Pancreas (tissue), 10 donors: Measurements from ENCODE around the gene DENND1A. TPM values are rescaled to one million over a fixed set of nuclear protein-coding genes. Genes with fewer than 3 reads are reported as not detected.

Experiments used
- ATAC-seq, 4 donors: fragments of 200-7000 bp; cut with Tn5 transposase; one replicate each; pipeline versions ENCODE4 v1.8.0 to v1.9.1; 2020; ENCODE audit warnings: mild to moderate bottlenecking in 4 of 4, moderate library complexity in 4 of 4
- DNase-seq, 6 donors: peaks; one replicate each; pipeline ENCODE4 v3.0.0-alpha.2; 2020
- FAIRE-seq: peaks from 2 replicates; lab custom pipeline; 2012; peaks lifted over from hg19 to GRCh38; lab: Jason Lieb, UNC
- H3K27ac ChIP-seq, 4 donors: fragments of 200-600 bp; sonication (generic); 1 replicate in 3 of 4; 2 replicates in 1 of 4; pipeline versions ENCODE4 v1.5.0 to v1.8.0; 2020
- H3K27me3 ChIP-seq, 4 donors: fragments of 200-600 bp; one replicate each; pipeline ENCODE4 v1.8.0; 2021
- H3K36me3 ChIP-seq, 3 donors: fragments of 200-600 bp; sonication (generic) in 1 of 3; one replicate each; pipeline versions ENCODE4 v1.5.0 to v1.8.0; 2020 to 2021
- H3K4me1 ChIP-seq, 3 donors: fragments of 200-600 bp; one replicate each; pipeline ENCODE4 v1.8.0; 2021
- H3K4me3 ChIP-seq, 4 donors: fragments of 200-600 bp; sonication (generic) in 2 of 4; one replicate each; pipeline versions ENCODE4 v1.5.0 to v1.8.0; 2020 to 2021
- H3K9me3 ChIP-seq, 4 donors: fragments of 200-600 bp; one replicate each; pipeline ENCODE4 v1.8.0; 2021
- WGBS, 2 donors: extraction: QIAGEN DNeasy Blood & Tissue Kit; methylation state at CpG; one replicate each; pipeline ENCODE4 v1.1.7; 2013; 5-methylcytosine and 5-hydroxymethylcytosine counted together
- intact Hi-C, 3 donors: fragments of 100-400 bp; cut with DNase I; formaldehyde crosslinking; loops; one replicate each; pipeline versions ENCODE4 v1.11.1 to v1.14.2; 2022
- polyA plus RNA-seq, 2 donors: library from polyadenylated mRNA; stranded (reverse); fragments of 200-250 nt; gene quantifications; one replicate each; pipeline ENCODE4 v1.2.3, GENCODE V29; 2013
- total RNA-seq, 6 donors: library from RNA; stranded (reverse); fragmentation: NEBNext Ultra II Directional in 4 of 6; extraction: Animal tissue kit (Norgen Biotek cat#: 25700) in 4 of 6; gene quantifications; one replicate each; pipeline versions ENCODE4 v1.2.1 to v1.2.4, GENCODE V29; 2021 to 2023
- TF ChIP-seq, protein P1 (sequence below), 4 donors: fragments of 200-600 bp; sonication (generic) in 3 of 4; IDR thresholded peaks; one replicate each; pipeline versions ENCODE4 v1.5.0 to v1.8.0; 2021; ENCODE audit warnings: antibody characterized with exemption in 4 of 4
- donor health status: healthy with polysubstance abuse.
- donor health status: DM: no; HTN: no; CAD: no; lungs with moderate emphysema.
- donor health status: DM: no; HTN: no; CAD: no.
- donor health status: control.
- donor health status: control.
- donor health status: Bipolar disorder and iron deficiency.
- donor health status: DM: yes; HTN: yes; CAD: no.
- donor health status: DM: no; HTN: no; CAD: no.
- donor health status: DM: no; HTN: no; CAD: no.
- donor health status: DM: yes; HTN: yes; CAD: no.

DENND1A gene
- total and polyA plus RNA-seq, 8 donors = 4.5 to 8.3 (median 5.6) TPM

DNA sequence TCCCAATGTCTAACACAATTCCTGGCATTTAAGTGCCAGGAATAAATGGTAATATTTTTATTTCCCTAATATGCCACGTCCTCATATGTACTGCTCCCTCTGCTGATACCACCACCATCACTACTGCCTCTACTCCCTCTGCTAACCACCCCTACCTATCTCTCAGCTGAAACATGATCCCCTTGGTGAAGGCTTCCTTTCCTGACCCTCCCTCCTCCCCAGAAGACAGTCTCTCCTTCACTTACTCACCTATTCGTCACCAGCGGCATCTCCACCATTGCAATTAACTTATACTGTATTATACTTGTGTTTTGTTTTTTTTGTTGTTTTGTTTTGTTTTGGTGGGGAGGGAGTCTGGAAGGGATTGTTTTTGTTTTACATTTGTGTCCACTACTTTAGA, 4.8 kb downstream of the DENND1A start:
- Histone ChIP-seq H3K27ac (no peak overlapping the region), H3K27me3 (no peaks in the 10 kb centered on the region), H3K4me1 (peaks cover 6 to 19% (median 10%) of the 10 kb centered on the region in 3 donors), H3K4me3 (no peak overlapping the region), H3K36me3 (no peaks in the 10 kb centered on the region), H3K9me3 (no peaks in the 10 kb centered on the region)
- DNase-seq (no peak), ATAC-seq (no peak), FAIRE-seq (no peak)
- intact Hi-C loops = no loop called here
- TF ChIP-seq, protein P1, sequence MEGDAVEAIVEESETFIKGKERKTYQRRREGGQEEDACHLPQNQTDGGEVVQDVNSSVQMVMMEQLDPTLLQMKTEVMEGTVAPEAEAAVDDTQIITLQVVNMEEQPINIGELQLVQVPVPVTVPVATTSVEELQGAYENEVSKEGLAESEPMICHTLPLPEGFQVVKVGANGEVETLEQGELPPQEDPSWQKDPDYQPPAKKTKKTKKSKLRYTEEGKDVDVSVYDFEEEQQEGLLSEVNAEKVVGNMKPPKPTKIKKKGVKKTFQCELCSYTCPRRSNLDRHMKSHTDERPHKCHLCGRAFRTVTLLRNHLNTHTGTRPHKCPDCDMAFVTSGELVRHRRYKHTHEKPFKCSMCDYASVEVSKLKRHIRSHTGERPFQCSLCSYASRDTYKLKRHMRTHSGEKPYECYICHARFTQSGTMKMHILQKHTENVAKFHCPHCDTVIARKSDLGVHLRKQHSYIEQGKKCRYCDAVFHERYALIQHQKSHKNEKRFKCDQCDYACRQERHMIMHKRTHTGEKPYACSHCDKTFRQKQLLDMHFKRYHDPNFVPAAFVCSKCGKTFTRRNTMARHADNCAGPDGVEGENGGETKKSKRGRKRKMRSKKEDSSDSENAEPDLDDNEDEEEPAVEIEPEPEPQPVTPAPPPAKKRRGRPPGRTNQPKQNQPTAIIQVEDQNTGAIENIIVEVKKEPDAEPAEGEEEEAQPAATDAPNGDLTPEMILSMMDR (IDR thresholded peaks at IDR 0.05) = no peak
- 95 to 96% methylated on average over 3 of the region's 3 CpGs for WGBS, 2 donors

GRCh38 chr9:123924727-123925126, 5.2 kb downstream of the DENND1A start:
- H3K4me3 ChIP-seq = no peak overlapping the region
- TF ChIP-seq, protein P1 (IDR thresholded peaks at IDR 0.05) = no peak
- FAIRE-seq (no peak), DNase-seq (no peak), ATAC-seq (no peak)
- H3K9me3 ChIP-seq = no peaks in the 10 kb centered on the region
- peaks cover 6 to 19% (median 10%) of the 10 kb centered on the region in 3 donors for H3K4me1 ChIP-seq
- intact Hi-C loops = no loop called here
- 94% methylated on average over 5 of the region's 5 CpGs for WGBS, 2 donors
- no peak overlapping the region for H3K27ac ChIP-seq
- no peaks in the 10 kb centered on the region for H3K27me3 ChIP-seq
- H3K36me3 ChIP-seq = no peaks in the 10 kb centered on the region

DNA sequence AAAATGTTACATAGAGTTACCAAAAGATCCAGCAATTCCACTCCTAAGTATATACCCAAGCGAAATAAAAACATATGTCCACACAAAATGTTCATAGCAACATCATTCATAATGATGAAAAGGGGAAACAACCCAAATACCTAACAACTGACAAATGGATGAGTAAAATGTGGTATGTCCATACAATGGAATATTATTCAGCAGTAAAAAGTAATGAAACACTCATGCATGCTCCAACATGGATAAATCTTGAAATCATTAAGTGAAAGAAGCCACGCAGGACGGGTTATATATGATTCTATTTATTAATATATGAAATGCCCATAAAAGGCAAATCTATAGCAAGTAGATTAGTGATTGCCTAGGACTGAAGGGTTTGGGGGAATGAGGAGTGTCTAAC, 6.0 kb downstream of the DENND1A start:
- TF ChIP-seq, protein P1 (IDR thresholded peaks at IDR 0.05) = no peak
- Histone ChIP-seq H3K27me3 (no peaks in the 10 kb centered on the region), H3K36me3 (no peaks in the 10 kb centered on the region), H3K4me1 (peaks cover 6 to 19% (median 8%) of the 10 kb centered on the region in 3 donors), H3K4me3 (no peak overlapping the region), H3K9me3 (no peaks in the 10 kb centered on the region), H3K27ac (no peak overlapping the region)
- no peak for ATAC-seq
- FAIRE-seq = no peak
- intact Hi-C loops = no loop called here
- no peak for DNase-seq
- 97% methylated on average over 3 of the region's 3 CpGs for WGBS, 2 donors

DNA sequence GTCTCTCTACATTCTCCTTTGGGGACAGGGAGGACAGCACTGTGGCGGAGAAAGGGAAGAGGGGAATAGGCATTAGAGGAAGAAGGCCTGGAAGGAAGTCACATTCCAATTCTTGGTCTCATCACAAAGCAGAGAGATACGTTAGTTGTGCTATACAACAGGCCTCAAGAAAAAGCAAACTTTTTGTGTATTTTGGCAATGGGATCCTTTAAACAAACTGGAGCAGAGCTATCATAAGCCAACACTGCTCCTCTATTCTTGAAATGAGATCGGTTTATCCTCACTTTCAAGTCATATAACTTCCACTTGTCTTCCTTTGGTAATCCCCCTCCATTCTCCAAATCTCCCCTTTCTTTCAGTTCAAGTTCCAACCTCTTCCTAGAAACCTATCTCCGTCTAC, 6.5 kb downstream of the DENND1A start:
- TF ChIP-seq, protein P1 (IDR thresholded peaks at IDR 0.05) = no peak
- Histone ChIP-seq H3K27ac (no peak overlapping the region), H3K36me3 (no peaks in the 10 kb centered on the region), H3K4me3 (no peak overlapping the region), H3K9me3 (no peaks in the 10 kb centered on the region), H3K27me3 (no peaks in the 10 kb centered on the region), H3K4me1 (peaks cover 6 to 17% (median 6%) of the 10 kb centered on the region in 3 donors)
- no peak for ATAC-seq
- intact Hi-C loops = no loop called here
- DNase-seq = no peak
- 66 to 68% methylated on average over 4 of the region's 4 CpGs for WGBS, 2 donors
- FAIRE-seq = no peak

GRCh38 chr9:123922911-123923310, 7.0 kb downstream of the DENND1A start:
- Histone ChIP-seq H3K36me3 (no peaks in the 10 kb centered on the region), H3K9me3 (no peaks in the 10 kb centered on the region), H3K27me3 (no peaks in the 10 kb centered on the region), H3K27ac (no peak overlapping the region), H3K4me3 (no peak overlapping the region), H3K4me1 (peaks cover 5 to 12% (median 6%) of the 10 kb centered on the region in 3 donors)
- TF ChIP-seq, protein P1 (IDR thresholded peaks at IDR 0.05) = no peak
- DNase-seq (no peak), FAIRE-seq (no peak), ATAC-seq (no peak)
- intact Hi-C loops = no loop called here
- 69 to 71% methylated on average over 4 of the region's 4 CpGs for WGBS, 2 donors
